Measurements from ENCODE around the gene TMEM235.
"Not testable (repeated sequence)": the region's sequence is repeated elsewhere in the genome, so short reads cannot be mapped to it uniquely, and the experiment has no call there.

The TMEM235 gene

DNA sequence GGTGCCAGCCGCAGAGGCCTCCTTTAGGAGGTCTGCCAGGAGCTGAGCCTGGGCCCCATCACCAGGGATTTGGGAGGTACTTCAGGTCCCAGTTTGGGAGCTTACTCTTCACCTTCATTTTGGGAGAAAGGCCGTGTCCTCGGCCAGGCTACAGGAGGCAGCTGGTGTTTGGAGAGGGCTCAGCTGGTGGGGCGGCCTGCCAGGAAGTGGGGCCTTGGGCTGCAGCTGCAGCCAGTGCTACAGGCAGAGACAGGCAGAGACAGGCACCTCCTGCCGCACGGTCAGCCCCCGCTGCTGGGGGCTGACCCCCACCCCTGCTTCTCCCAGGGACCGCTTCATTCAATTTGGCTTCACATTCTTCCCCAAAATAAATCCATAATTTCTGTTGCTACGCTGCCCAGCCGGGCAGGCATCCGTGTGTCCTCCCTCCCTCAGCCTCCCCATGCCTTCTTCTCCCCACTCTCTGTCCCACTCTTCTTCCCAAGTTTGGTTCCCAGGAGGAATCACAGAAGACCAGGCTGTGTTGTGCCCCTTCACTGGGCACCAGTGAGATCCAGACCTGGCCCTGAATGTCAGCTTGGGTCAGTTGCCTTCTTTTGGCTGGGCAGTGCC lies 6.1 kb downstream of the TMEM235 start:
- DNase-seq (ENCODE audit: low read depth in 2 of 3, low spot score in 2 of 3), result no peak

DNA sequence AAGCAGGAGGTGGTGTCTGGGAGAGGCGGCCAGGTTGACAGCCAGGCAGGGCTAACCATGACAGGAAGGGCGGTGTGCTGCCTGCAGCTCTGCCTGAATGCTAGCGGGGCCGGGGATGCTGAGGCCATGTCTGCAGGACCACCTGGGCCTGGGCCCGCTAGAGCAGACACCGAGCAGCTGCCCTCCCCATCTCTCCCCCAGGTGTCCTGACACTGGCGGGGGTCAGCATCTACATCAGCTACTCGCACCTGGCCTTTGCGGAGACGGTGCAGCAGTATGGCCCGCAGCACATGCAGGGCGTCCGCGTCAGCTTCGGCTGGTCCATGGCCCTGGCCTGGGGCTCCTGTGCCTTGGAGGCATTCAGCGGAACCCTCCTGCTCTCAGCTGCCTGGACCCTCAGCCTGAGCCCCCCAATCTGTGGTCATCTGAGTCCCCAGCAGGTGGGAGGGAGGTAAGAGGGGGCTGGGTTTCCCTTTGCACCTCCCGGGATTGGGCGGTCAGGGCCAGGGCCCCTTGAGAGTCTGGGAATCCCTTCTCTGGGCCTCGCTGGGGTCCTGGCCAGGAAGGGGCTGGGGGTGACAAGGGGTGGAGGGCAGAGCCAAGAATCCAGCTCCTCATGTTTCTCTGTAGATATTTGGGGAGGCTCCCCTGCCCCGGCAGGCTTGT lies 7.5 kb downstream of the TMEM235 start:
- DNase-seq (ENCODE audit: low read depth in 2 of 3, low spot score in 2 of 3), result no peak

DNA sequence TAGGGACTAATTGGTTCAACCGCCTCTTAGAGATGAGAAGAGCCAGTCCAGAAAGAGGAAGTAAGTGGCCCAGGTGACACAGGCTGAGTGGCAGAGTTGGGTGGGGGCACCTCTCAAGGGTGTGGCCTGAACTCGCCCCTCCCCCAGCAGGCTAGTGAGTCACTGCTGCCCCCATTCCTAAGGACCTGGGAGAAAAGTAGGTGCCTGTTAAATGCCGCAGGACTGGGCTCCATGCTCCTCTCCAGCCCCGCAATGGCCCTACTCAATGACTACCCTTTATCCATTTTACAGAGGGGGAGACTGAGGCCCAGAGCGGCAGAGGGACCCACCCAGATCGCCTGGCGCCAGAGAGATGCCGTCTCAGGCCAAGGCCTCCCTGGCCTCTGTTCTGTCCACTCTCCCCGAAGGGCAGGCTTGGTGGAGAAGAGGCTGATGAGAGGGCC lies 8.1 kb downstream of the TMEM235 start:
- no peak for DNase-seq (ENCODE audit: low read depth in 2 of 3, low spot score in 2 of 3)

DNA sequence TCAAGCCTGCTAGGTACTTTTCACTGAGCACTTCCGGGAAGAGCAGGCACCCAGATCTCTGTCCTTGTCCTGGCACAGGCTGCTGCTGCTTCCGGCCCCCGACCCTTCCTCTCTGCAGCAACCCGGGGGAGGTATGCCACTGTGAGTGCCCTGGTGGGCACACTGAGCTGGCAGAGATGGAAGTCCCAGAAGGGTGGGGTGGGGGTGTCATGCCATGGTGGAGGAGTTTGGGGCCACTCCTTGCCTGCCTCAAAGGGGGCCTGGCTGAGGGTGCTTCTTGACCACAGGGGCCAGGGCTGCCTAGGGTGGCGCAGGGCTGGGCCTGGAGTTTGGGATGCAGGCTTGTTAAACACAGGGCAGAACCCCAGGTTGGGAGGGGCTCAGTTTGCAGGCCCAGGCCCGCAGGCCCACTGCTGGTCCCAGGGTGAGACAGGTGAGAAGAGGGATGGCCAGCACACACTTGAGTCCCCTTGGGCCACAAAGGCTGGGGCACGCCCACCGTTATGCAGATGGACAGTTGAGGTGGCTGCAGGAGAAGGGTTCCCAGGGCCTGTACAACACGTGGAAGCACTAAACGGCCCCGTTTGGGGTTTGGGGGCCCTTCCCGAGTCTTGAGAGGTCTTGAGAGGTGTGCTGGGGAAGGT lies 8.7 kb downstream of the TMEM235 start:
- DNase-seq (ENCODE audit: low read depth in 2 of 3, low spot score in 2 of 3), result no peak

DNA sequence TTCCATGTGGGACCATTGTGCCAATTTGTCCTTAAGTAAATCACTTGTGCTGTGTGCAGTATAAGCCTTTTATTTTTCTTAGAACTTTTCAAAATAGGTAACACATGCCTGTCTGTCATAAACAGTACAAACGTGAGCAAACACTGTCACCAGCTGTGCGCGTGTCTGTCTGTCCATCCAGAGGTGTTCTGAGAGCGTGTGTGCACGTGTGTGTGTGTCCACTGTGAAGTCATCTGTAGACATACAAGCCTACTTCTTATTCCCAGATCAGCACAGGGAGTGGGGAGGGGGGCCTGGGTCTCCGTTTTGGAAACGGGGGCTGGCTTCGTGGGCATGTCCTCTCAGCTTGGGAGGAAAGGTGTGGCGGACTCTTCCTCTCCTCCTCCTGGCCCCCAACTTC lies 9.4 kb downstream of the TMEM235 start:
- no peak for DNase-seq (ENCODE audit: low read depth in 2 of 3, low spot score in 2 of 3)

- no peak for DNase-seq (ENCODE audit: low read depth in 2 of 3, low spot score in 2 of 3)
Observed at GRCh38 chr17:78241277-78242023, 10.0 kb downstream of the TMEM235 start.

- DNase-seq (ENCODE audit: low read depth in 2 of 3, low spot score in 2 of 3), result no peak
Observed at GRCh38 chr17:78242024-78242742, 10.8 kb downstream of the TMEM235 start.

DNA sequence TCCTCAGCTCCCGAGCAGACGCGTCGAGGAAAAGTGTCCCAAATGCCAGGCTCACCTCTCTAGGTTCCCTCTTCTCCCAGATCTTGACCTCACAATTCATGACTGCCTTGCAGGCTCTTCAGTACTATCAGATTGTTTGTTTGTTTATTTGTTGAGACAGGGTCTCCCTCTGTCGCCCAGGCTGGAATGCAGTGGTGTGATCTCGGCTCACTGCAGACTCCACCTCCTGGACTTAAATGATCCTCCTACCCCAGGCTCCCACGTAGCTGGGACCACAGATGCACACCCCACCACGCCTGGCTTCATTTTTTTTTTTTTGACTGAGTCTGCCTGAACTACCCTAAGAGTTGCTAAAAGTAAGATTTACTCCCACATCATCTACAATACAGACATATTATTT lies 15.9 kb downstream of the TMEM235 start:
- DNase-seq (ENCODE audit: low read depth in 2 of 3, low spot score in 2 of 3), result no peak

- no peak for DNase-seq (ENCODE audit: low read depth in 2 of 3, low spot score in 2 of 3)
Observed at GRCh38 chr17:78248051-78248914, 16.9 kb downstream of the TMEM235 start.

DNA sequence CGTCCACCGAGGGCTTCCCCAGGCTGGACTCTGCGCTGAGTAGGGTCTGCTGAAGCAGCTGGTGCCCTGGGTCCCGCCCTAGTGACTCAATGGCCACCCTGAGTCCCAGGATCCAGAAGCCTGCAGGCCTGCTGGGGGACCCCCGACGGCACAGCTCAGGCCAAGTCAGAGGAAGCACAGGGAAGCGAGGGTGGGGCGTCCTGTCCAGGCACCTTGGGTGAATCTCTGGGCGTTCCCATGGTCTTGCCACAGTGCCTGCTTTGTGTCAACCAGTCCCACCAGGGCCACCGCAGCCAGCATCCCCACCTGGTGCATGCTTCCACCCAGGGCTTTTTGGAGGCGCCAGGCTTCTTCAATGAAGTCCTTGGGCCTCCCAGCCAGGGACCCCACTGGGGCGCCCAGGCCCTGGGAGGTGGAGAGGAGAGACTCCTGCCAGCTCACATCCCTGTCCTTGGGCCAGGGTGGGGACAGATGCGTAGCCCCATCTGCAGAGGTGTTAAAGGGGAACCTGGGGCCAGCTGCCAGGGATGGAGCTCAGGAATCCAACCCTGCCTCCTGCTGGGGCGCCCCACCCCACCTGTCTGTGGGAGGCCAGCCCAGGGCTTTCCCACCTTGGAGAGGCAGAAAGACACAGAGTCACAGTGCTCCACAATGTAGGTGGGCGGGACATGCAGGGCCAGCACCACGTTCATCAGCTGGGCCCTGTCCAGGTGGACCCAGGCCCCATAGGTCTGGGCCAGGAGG lies 17.8 kb downstream of the TMEM235 start:
- DNase-seq (ENCODE audit: low read depth in 2 of 3, low spot score in 2 of 3), result no peak

GRCh38 chr17:78249818-78250806 lies 18.7 kb downstream of the TMEM235 start:
- no peak for DNase-seq (ENCODE audit: low read depth in 2 of 3, low spot score in 2 of 3)

- DNase-seq (ENCODE audit: low read depth in 2 of 3, low spot score in 2 of 3), result peak; percentile 61 to 79 (median 70)
Observed at GRCh38 chr17:78250891-78251772, 19.7 kb downstream of the TMEM235 start.

DNA sequence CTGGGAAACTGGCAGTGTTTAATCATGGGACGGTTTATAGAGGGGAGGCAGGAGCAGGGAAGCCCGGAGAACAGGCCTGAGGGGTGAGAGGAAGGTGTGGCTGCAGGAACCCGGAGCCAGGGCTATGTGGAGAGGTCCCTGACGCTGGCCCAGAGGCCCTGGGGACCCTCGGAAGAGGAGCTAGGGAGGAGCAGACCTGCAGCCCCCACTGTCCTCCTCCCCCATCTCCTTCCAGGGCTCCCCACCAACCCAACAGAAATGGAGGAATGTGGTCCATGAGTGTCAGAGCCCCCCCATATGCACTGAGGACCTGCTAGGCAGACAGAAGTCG lies 20.3 kb downstream of the TMEM235 start:
- no peak for DNase-seq (ENCODE audit: low read depth in 2 of 3, low spot score in 2 of 3)

GRCh38 chr17:78252111-78252634 lies 20.7 kb downstream of the TMEM235 start:
- no peak for DNase-seq (ENCODE audit: low read depth in 2 of 3, low spot score in 2 of 3)

DNA sequence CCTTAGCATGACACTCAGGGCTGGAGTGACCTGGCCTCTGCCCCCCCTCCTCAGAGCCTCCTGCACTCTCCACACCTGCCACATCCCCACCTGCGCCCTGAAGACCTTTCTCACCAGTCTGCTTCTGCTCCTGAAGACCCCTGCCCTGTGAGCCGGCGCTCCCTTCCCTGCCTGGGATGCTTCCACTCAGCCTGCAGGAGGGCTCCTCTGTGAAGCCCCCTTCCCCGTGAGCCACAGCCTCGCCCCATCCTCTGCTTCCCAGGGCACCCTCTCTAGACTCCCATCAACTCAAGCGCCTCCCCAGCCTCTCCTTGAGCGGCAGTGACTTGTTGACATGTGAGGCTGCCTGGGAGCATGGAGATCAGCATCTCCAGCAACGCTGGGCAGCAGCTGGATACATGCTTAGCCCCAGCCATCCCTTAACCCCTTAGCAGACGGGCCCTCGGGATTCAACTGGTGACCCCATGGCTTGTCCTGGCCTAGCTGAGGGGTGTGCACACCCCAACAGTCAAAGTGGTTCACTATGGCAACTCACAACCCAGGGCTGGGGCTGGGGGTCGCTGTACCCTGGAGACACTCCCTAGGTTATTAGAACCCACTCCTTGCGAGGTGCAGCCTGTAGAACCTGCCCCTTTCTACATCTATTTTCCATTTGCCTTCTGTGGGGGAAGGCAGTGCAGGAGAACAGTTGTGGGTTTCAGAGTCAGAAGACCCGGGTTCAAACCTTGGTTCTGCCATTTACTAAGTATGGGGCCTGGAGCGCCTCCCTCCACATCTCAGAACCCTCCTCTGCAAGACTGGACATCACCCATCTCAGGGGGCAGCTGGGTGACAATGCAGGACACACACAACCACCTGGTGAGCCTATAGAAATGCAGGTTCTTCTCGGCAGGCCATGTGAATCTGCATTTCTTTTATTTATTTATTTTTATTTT lies 21.5 kb downstream of the TMEM235 start:
- DNase-seq (ENCODE audit: low read depth in 2 of 3, low spot score in 2 of 3), result no peak

DNA sequence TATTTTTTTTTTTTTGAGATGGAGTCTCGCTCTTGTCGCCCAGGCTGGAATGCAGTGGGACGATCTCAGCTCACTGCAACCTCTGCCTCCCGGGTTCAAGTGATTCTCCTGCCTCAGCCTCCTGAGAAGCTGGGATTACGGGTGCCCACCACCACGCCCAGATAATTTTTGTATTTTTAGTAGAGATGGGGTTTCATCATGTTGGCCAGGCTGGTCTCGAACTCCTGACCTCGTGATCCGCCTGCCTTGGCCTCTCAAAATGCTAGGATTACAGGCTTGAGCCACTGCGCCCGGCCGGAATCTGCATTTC lies 22.2 kb downstream of the TMEM235 start:
- not testable (repeated sequence) for DNase-seq (ENCODE audit: low read depth in 2 of 3, low spot score in 2 of 3)

Data from activated CD8-positive, alpha-beta memory T cell treated with anti-CD3 and anti-CD28 coated beads for 48 hours (primary cell).